Retina (tissue), 1 donor: ENCODE data around the gene GRB10.

Experiments used
- DNase-seq: peaks from one replicate; pipeline ENCODE4 v3.0.0-alpha.2; 2016

GRB10 gene

GRCh38 chr7:50687096-50687495 is 95.6 kb downstream of the GRB10 start:
- DNase-seq = no peak

GRCh38 chr7:50685135-50686065 is 97.3 kb downstream of the GRB10 start:
- no peak for DNase-seq

GRCh38 chr7:50684713-50685075 is 98.0 kb downstream of the GRB10 start:
- no peak for DNase-seq

- DNase-seq = no peak
Observed at GRCh38 chr7:50684011-50684712, 98.5 kb downstream of the GRB10 start.

- DNase-seq = no peak
Observed at GRCh38 chr7:50682573-50682972, 100.1 kb downstream of the GRB10 start.

- DNase-seq = no peak
Observed at GRCh38 chr7:50682079-50682478, 100.6 kb downstream of the GRB10 start.

GRCh38 chr7:50681432-50682045 is 101.2 kb downstream of the GRB10 start:
- no peak for DNase-seq

GRCh38 chr7:50679218-50680007 is 103.3 kb downstream of the GRB10 start:
- DNase-seq = peak; percentile 41

GRCh38 chr7:50678586-50678985 is 104.1 kb downstream of the GRB10 start:
- DNase-seq = no peak

GRCh38 chr7:50677638-50677996 is 105.1 kb downstream of the GRB10 start:
- no peak for DNase-seq

- peak; percentile 40 for DNase-seq
Observed at GRCh38 chr7:50676740-50677637, 105.7 kb downstream of the GRB10 start.

GRCh38 chr7:50676079-50676478 is 106.6 kb downstream of the GRB10 start:
- no peak for DNase-seq

GRCh38 chr7:50674896-50675835 is 107.5 kb downstream of the GRB10 start:
- no peak for DNase-seq

- no peak for DNase-seq
Observed at GRCh38 chr7:50674299-50674698, 108.4 kb downstream of the GRB10 start.

- no peak for DNase-seq
Observed at GRCh38 chr7:50673096-50673495, 109.6 kb downstream of the GRB10 start.

GRCh38 chr7:50672045-50672444 is 110.7 kb downstream of the GRB10 start:
- no peak for DNase-seq

GRCh38 chr7:50671386-50671785 is 111.3 kb downstream of the GRB10 start:
- DNase-seq = no peak

- no peak for DNase-seq
Observed at GRCh38 chr7:50669890-50670289, 112.8 kb downstream of the GRB10 start.

- no peak for DNase-seq
Observed at GRCh38 chr7:50667789-50668226, 114.9 kb downstream of the GRB10 start.

- no peak for DNase-seq
Observed at GRCh38 chr7:50667338-50667737, 115.4 kb downstream of the GRB10 start.

GRCh38 chr7:50666124-50666496 is 116.6 kb downstream of the GRB10 start:
- DNase-seq = no peak
